ENCODE data around the gene SERPINA3.
"Not testable (repeated sequence)": the region's sequence is repeated elsewhere in the genome, so short reads cannot be mapped to it uniquely, and the experiment has no call there.

Gene SERPINA3

GRCh38 chr14:94637814-94638213 is 25.6 kb downstream of the SERPINA3 start:
- not testable (repeated sequence) for DNase-seq

- no peak for DNase-seq
Measured at GRCh38 chr14:94638339-94638738, 26.1 kb downstream of the SERPINA3 start.

- no peak for DNase-seq
Measured at GRCh38 chr14:94638961-94639817, 27.0 kb downstream of the SERPINA3 start.

- no peak for DNase-seq
Measured at GRCh38 chr14:94640721-94641631, 28.8 kb downstream of the SERPINA3 start.

GRCh38 chr14:94641632-94641955 is 29.4 kb downstream of the SERPINA3 start:
- no peak for DNase-seq

- DNase-seq, result no peak
Measured at GRCh38 chr14:94643316-94644101, 31.3 kb downstream of the SERPINA3 start.

GRCh38 chr14:94644102-94644535 is 31.9 kb downstream of the SERPINA3 start:
- DNase-seq, result no peak

GRCh38 chr14:94646066-94646465 is 33.9 kb downstream of the SERPINA3 start:
- DNase-seq, result no peak

- no peak for DNase-seq
Measured at GRCh38 chr14:94646481-94646880, 34.3 kb downstream of the SERPINA3 start.

GRCh38 chr14:94648801-94649200 is 36.6 kb downstream of the SERPINA3 start:
- no peak for DNase-seq

GRCh38 chr14:94649543-94650443 is 37.6 kb downstream of the SERPINA3 start:
- no peak for DNase-seq

- DNase-seq, result no peak
Measured at GRCh38 chr14:94650444-94650775, 38.2 kb downstream of the SERPINA3 start.

GRCh38 chr14:94650806-94651805 is 38.9 kb downstream of the SERPINA3 start:
- no peak for DNase-seq

GRCh38 chr14:94653321-94653720 is 41.1 kb downstream of the SERPINA3 start:
- DNase-seq, result no peak

- DNase-seq, result no peak
Measured at GRCh38 chr14:94654071-94654861, 42.1 kb downstream of the SERPINA3 start.

GRCh38 chr14:94655169-94655710 is 43.0 kb downstream of the SERPINA3 start:
- DNase-seq, result no peak

GRCh38 chr14:94656043-94656442 is 43.9 kb downstream of the SERPINA3 start:
- DNase-seq, result no peak

- DNase-seq, result no peak
Measured at GRCh38 chr14:94659256-94659655, 47.1 kb downstream of the SERPINA3 start.

GRCh38 chr14:94659901-94660300 is 47.7 kb downstream of the SERPINA3 start:
- no peak for DNase-seq
